HFFc6 (cell line): ENCODE data around the gene PIGW. TPM values are rescaled to one million over a fixed set of nuclear protein-coding genes. Genes with fewer than 3 reads are reported as not detected.

Experiments
- DNase-seq: peaks from one replicate; pipeline ENCODE4 v3.0.0-alpha.2; 2018
- H3K27ac Mint-ChIP-seq: 2 replicates; pipeline ENCODE4 v1.8.0; 2020; ENCODE audit warnings: mild to moderate bottlenecking, mixed read lengths
- H3K27me3 Mint-ChIP-seq: 2 replicates; pipeline ENCODE4 v1.8.0; 2021; ENCODE audit warnings: mild to moderate bottlenecking, moderate library complexity, mixed read lengths; ENCODE audit not compliant: insufficient read depth
- H3K36me3 Mint-ChIP-seq: 2 replicates; pipeline ENCODE4 v1.8.0; 2021; ENCODE audit warnings: low read depth, mixed read lengths
- H3K4me1 Mint-ChIP-seq: 2 replicates; pipeline ENCODE4 v1.8.0; 2020; ENCODE audit warnings: low read depth, mixed read lengths
- H3K4me3 Mint-ChIP-seq: 2 replicates; pipeline ENCODE4 v1.8.0; 2020; ENCODE audit warnings: mild to moderate bottlenecking, moderate library complexity, mixed read lengths
- H3K9me3 Mint-ChIP-seq: 2 replicates; pipeline ENCODE4 v1.8.0; 2020; ENCODE audit warnings: mild to moderate bottlenecking, mixed read lengths
- CTCF ChIP-seq: fragments of 200-600 bp; sonication (generic); IDR thresholded peaks from 2 replicates; pipeline ENCODE4 v1.5.0; 2021; ENCODE audit warnings: antibody characterized with exemption, mild to moderate bottlenecking
- total RNA-seq, 6 experiments: library from RNA; stranded (reverse); fragmentation: NEBNext Ultra II Directional; extraction: Animal tissue kit (Norgen Biotek cat#: 25700); gene quantifications; 2 replicates in 1 of 6; 3 replicates in 5 of 6; pipeline ENCODE4 v1.2.3, GENCODE V29; 2021

PIGW gene
- total RNA-seq, 6 experiments from 2014 or later: 12.0 to 15.1 (median 12.5) TPM

- Mint-ChIP-seq H3K4me3 (no peak overlapping the region), H3K36me3 (peaks cover 21% of the 10 kb centered on the region), H3K27ac (no peak overlapping the region), H3K9me3 (no peaks in the 10 kb centered on the region), H3K27me3 (no peaks in the 10 kb centered on the region; the same call in 1 of the 2 replicates), H3K4me1 (peaks cover 9% of the 10 kb centered on the region)
- DNase-seq: no peak
- TF ChIP-seq CTCF: no peak
These were observed 34.0 kb upstream of the PIGW start for GRCh38 chr17:36500745-36501225.

- H3K27me3 Mint-ChIP-seq: no peaks in the 10 kb centered on the region; the same call in 1 of the 2 replicates
- peaks cover 16% of the 10 kb centered on the region for H3K36me3 Mint-ChIP-seq
- no peak for DNase-seq
- H3K4me3 Mint-ChIP-seq: no peak overlapping the region
- H3K4me1 Mint-ChIP-seq: peaks cover 6% of the 10 kb centered on the region
- H3K27ac Mint-ChIP-seq: no peak overlapping the region
- no peaks in the 10 kb centered on the region for H3K9me3 Mint-ChIP-seq
- no peak for TF ChIP-seq CTCF
These were observed 33.4 kb upstream of the PIGW start for GRCh38 chr17:36501351-36501750.

GRCh38 chr17:36501963-36502362, 32.8 kb upstream of the PIGW start:
- TF ChIP-seq CTCF: no peak
- Mint-ChIP-seq H3K36me3 (peaks cover 16% of the 10 kb centered on the region), H3K4me1 (no peaks in the 10 kb centered on the region), H3K27me3 (no peaks in the 10 kb centered on the region; the same call in 1 of the 2 replicates), H3K27ac (no peak overlapping the region), H3K4me3 (no peak overlapping the region), H3K9me3 (no peaks in the 10 kb centered on the region)
- no peak for DNase-seq

- TF ChIP-seq CTCF: no peak
- Mint-ChIP-seq H3K27ac (no peak overlapping the region), H3K9me3 (no peaks in the 10 kb centered on the region), H3K36me3 (peaks cover 16% of the 10 kb centered on the region), H3K4me1 (no peaks in the 10 kb centered on the region), H3K4me3 (no peak overlapping the region), H3K27me3 (no peaks in the 10 kb centered on the region; the same call in 1 of the 2 replicates)
- DNase-seq: no peak
These were observed 31.2 kb upstream of the PIGW start for GRCh38 chr17:36503456-36504155.

- no peak overlapping the region for H3K4me3 Mint-ChIP-seq
- no peak overlapping the region for H3K27ac Mint-ChIP-seq
- DNase-seq: no peak
- H3K4me1 Mint-ChIP-seq: no peaks in the 10 kb centered on the region
- H3K36me3 Mint-ChIP-seq: peaks cover 16% of the 10 kb centered on the region
- no peaks in the 10 kb centered on the region for H3K9me3 Mint-ChIP-seq
- no peaks in the 10 kb centered on the region; the same call in 1 of the 2 replicates for H3K27me3 Mint-ChIP-seq
- TF ChIP-seq CTCF: no peak
These were observed 30.6 kb upstream of the PIGW start for GRCh38 chr17:36504156-36504545.
